ENCODE results near the gene FBLN1.

Gene FBLN1

GRCh38 chr22:45636683-45637082 is 134.0 kb downstream of the FBLN1 start:
- TF ChIP-seq EZH2phosphoT487 (IDR thresholded peaks at IDR 0.05; ENCODE audit: low read depth) (no peak), CTCF (IDR thresholded peaks at IDR 0.05; ENCODE audit: low read depth, low read length) (no peak)

GRCh38 chr22:45638197-45638596 is 135.5 kb downstream of the FBLN1 start:
- no peaks in the 10 kb centered on the region for H3K9me3 ChIP-seq (ENCODE audit: insufficient read depth, low read length)
- H3K36me3 ChIP-seq (replicated peaks; ENCODE audit: low read depth, low read length), result no peaks in the 10 kb centered on the region
- no peaks in the 10 kb centered on the region for H3K4me1 ChIP-seq (ENCODE audit: low read length)
- no peak overlapping the region for H3K4me3 ChIP-seq (ENCODE audit: low read length)
- H3K79me2 ChIP-seq (ENCODE audit: low read length), result no peaks in the 10 kb centered on the region
- no peak overlapping the region for H2AFZ ChIP-seq (ENCODE audit: low read depth, low read length)
- H3K27me3 ChIP-seq (ENCODE audit: low read depth, low read length), result peaks cover 57% of the 10 kb centered on the region
- no peak overlapping the region for H3K9ac ChIP-seq (ENCODE audit: low read length)
- no peak overlapping the region for H3K27ac ChIP-seq (ENCODE audit: low read length)
- no peaks in the 10 kb centered on the region for H4K20me1 ChIP-seq (ENCODE audit: insufficient read depth, low read length)
- H3K4me2 ChIP-seq (ENCODE audit: low read length), result no peak overlapping the region
- TF ChIP-seq EZH2phosphoT487 (IDR thresholded peaks at IDR 0.05; ENCODE audit: low read depth) (no peak), CTCF (IDR thresholded peaks at IDR 0.05; ENCODE audit: low read depth, low read length) (no peak)

More at GRCh38 chr22:45636683-45637082, 134.0 kb downstream of the FBLN1 start:
- no peaks in the 10 kb centered on the region for H3K9me3 ChIP-seq (ENCODE audit: insufficient read depth, low read length)
- H4K20me1 ChIP-seq (ENCODE audit: insufficient read depth, low read length), result no peaks in the 10 kb centered on the region
- peaks cover 48% of the 10 kb centered on the region for H3K27me3 ChIP-seq (ENCODE audit: low read depth, low read length)
- H3K4me2 ChIP-seq (ENCODE audit: low read length), result no peak overlapping the region
- H3K36me3 ChIP-seq (replicated peaks; ENCODE audit: low read depth, low read length), result no peaks in the 10 kb centered on the region
- H3K27ac ChIP-seq (ENCODE audit: low read length), result no peak overlapping the region
- H3K4me1 ChIP-seq (ENCODE audit: low read length), result no peaks in the 10 kb centered on the region
- no peak overlapping the region for H3K4me3 ChIP-seq (ENCODE audit: low read length)
- H3K9ac ChIP-seq (ENCODE audit: low read length), result no peak overlapping the region
- H2AFZ ChIP-seq (ENCODE audit: low read depth, low read length), result no peak overlapping the region
- H3K79me2 ChIP-seq (ENCODE audit: low read length), result no peaks in the 10 kb centered on the region

GRCh38 chr22:45638834-45639746 is 136.4 kb downstream of the FBLN1 start:
- no peak overlapping the region for H3K4me2 ChIP-seq (ENCODE audit: low read length)
- no peaks in the 10 kb centered on the region for H4K20me1 ChIP-seq (ENCODE audit: insufficient read depth, low read length)
- H2AFZ ChIP-seq (ENCODE audit: low read depth, low read length), result no peak overlapping the region
- H3K27me3 ChIP-seq (ENCODE audit: low read depth, low read length), result peaks cover 54% of the 10 kb centered on the region
- H3K36me3 ChIP-seq (replicated peaks; ENCODE audit: low read depth, low read length), result no peaks in the 10 kb centered on the region
- H3K9me3 ChIP-seq (ENCODE audit: insufficient read depth, low read length), result no peaks in the 10 kb centered on the region
- TF ChIP-seq EZH2phosphoT487 (IDR thresholded peaks at IDR 0.05; ENCODE audit: low read depth) (no peak), CTCF (IDR thresholded peaks at IDR 0.05; ENCODE audit: low read depth, low read length) (no peak)
- H3K79me2 ChIP-seq (ENCODE audit: low read length), result no peaks in the 10 kb centered on the region
- no peaks in the 10 kb centered on the region for H3K4me1 ChIP-seq (ENCODE audit: low read length)
- H3K27ac ChIP-seq (ENCODE audit: low read length), result no peak overlapping the region
- H3K9ac ChIP-seq (ENCODE audit: low read length), result no peak overlapping the region
- no peak overlapping the region for H3K4me3 ChIP-seq (ENCODE audit: low read length)

- no peak overlapping the region for H3K27ac ChIP-seq (ENCODE audit: low read length)
- H3K27me3 ChIP-seq (ENCODE audit: low read depth, low read length), result peaks cover 57% of the 10 kb centered on the region
- H3K9ac ChIP-seq (ENCODE audit: low read length), result no peak overlapping the region
- H3K9me3 ChIP-seq (ENCODE audit: insufficient read depth, low read length), result no peaks in the 10 kb centered on the region
- H3K36me3 ChIP-seq (replicated peaks; ENCODE audit: low read depth, low read length), result no peaks in the 10 kb centered on the region
- H3K79me2 ChIP-seq (ENCODE audit: low read length), result no peaks in the 10 kb centered on the region
- H3K4me2 ChIP-seq (ENCODE audit: low read length), result no peak overlapping the region
- no peak overlapping the region for H3K4me3 ChIP-seq (ENCODE audit: low read length)
- no peak for TF ChIP-seq EZH2phosphoT487 (IDR thresholded peaks at IDR 0.05; ENCODE audit: low read depth)
- no peak for TF ChIP-seq CTCF (IDR thresholded peaks at IDR 0.05; ENCODE audit: low read depth, low read length)
- H4K20me1 ChIP-seq (ENCODE audit: insufficient read depth, low read length), result no peaks in the 10 kb centered on the region
- H2AFZ ChIP-seq (ENCODE audit: low read depth, low read length), result no peak overlapping the region
- no peaks in the 10 kb centered on the region for H3K4me1 ChIP-seq (ENCODE audit: low read length)
Measured at GRCh38 chr22:45639747-45640102, 137.0 kb downstream of the FBLN1 start.
